ENCODE results near the gene MYNN. TPM values are rescaled to one million over a fixed set of nuclear protein-coding genes. Genes with fewer than 3 reads are reported as not detected.

Gene MYNN
- total RNA-seq, 1 donor from 2014 or later: 14.5 TPM

- Mint-ChIP-seq H3K27ac (no peak overlapping the region), H3K9me3 (peaks cover 22% of the 10 kb centered on the region), H3K27me3 (ENCODE audit: insufficient read depth) (peaks cover 28% of the 10 kb centered on the region), H3K36me3 (ENCODE audit: low read depth) (peaks cover 8% of the 10 kb centered on the region), H3K4me1 (ENCODE audit: low read depth) (peaks cover 14% of the 10 kb centered on the region), H3K4me3 (no peak overlapping the region)
- intact Hi-C loops (cut with micrococcal nuclease): no loop called here
- no peak for DNase-seq (ENCODE audit: low spot score)
Measured at GRCh38 chr3:169818316-169818715, 45.1 kb downstream of the MYNN start.

- Mint-ChIP-seq H3K4me1 (ENCODE audit: low read depth) (no peaks in the 10 kb centered on the region), H3K4me3 (no peak overlapping the region), H3K27ac (no peak overlapping the region), H3K9me3 (no peaks in the 10 kb centered on the region), H3K36me3 (ENCODE audit: low read depth) (no peaks in the 10 kb centered on the region), H3K27me3 (ENCODE audit: insufficient read depth) (peaks cover 28% of the 10 kb centered on the region)
- DNase-seq (ENCODE audit: low spot score): no peak
- intact Hi-C loops (cut with micrococcal nuclease): no loop called here
Measured at GRCh38 chr3:169822091-169822490, 48.9 kb downstream of the MYNN start.

- no peaks in the 10 kb centered on the region for H3K9me3 Mint-ChIP-seq
Measured at GRCh38 chr3:169822540-169822939, 49.3 kb downstream of the MYNN start.

GRCh38 chr3:169822983-169823382, 49.8 kb downstream of the MYNN start:
- no peak overlapping the region for H3K27ac Mint-ChIP-seq
- no peak overlapping the region for H3K4me3 Mint-ChIP-seq
- H3K9me3 Mint-ChIP-seq: no peaks in the 10 kb centered on the region
- intact Hi-C loops (cut with micrococcal nuclease): no loop called here
- H3K27me3 Mint-ChIP-seq (ENCODE audit: insufficient read depth): peaks cover 24% of the 10 kb centered on the region
- no peaks in the 10 kb centered on the region for H3K36me3 Mint-ChIP-seq (ENCODE audit: low read depth)
- no peak for DNase-seq (ENCODE audit: low spot score)
- no peaks in the 10 kb centered on the region for H3K4me1 Mint-ChIP-seq (ENCODE audit: low read depth)

More at GRCh38 chr3:169822540-169822939, 49.3 kb downstream of the MYNN start:
- Mint-ChIP-seq H3K36me3 (ENCODE audit: low read depth) (no peaks in the 10 kb centered on the region), H3K27me3 (ENCODE audit: insufficient read depth) (peaks cover 27% of the 10 kb centered on the region), H3K4me1 (ENCODE audit: low read depth) (no peaks in the 10 kb centered on the region), H3K4me3 (no peak overlapping the region), H3K27ac (no peak overlapping the region)
- intact Hi-C loops (cut with micrococcal nuclease): no loop called here
- no peak for DNase-seq (ENCODE audit: low spot score)

- Mint-ChIP-seq H3K4me3 (no peak overlapping the region), H3K9me3 (no peaks in the 10 kb centered on the region), H3K27me3 (ENCODE audit: insufficient read depth) (peaks cover 7% of the 10 kb centered on the region), H3K4me1 (ENCODE audit: low read depth) (no peaks in the 10 kb centered on the region), H3K27ac (no peak overlapping the region), H3K36me3 (ENCODE audit: low read depth) (no peaks in the 10 kb centered on the region)
- intact Hi-C loops (cut with micrococcal nuclease): no loop called here
- no peak for DNase-seq (ENCODE audit: low spot score)
Measured at GRCh38 chr3:169825316-169825715, 52.1 kb downstream of the MYNN start.

GRCh38 chr3:169827712-169828111, 54.5 kb downstream of the MYNN start:
- H3K9me3 Mint-ChIP-seq: no peaks in the 10 kb centered on the region
- H3K36me3 Mint-ChIP-seq (ENCODE audit: low read depth): no peaks in the 10 kb centered on the region
- intact Hi-C loops (cut with micrococcal nuclease): no loop called here
- H3K4me1 Mint-ChIP-seq (ENCODE audit: low read depth): no peaks in the 10 kb centered on the region
- H3K4me3 Mint-ChIP-seq: no peak overlapping the region
- DNase-seq (ENCODE audit: low spot score): no peak
- no peak overlapping the region for H3K27ac Mint-ChIP-seq
- H3K27me3 Mint-ChIP-seq (ENCODE audit: insufficient read depth): peaks cover 5% of the 10 kb centered on the region

- DNase-seq (ENCODE audit: low spot score): no peak
- intact Hi-C loops (cut with micrococcal nuclease): no loop called here
- no peaks in the 10 kb centered on the region for H3K4me1 Mint-ChIP-seq (ENCODE audit: low read depth)
- H3K27me3 Mint-ChIP-seq (ENCODE audit: insufficient read depth): peaks cover 10% of the 10 kb centered on the region
- H3K9me3 Mint-ChIP-seq: no peaks in the 10 kb centered on the region
- H3K36me3 Mint-ChIP-seq (ENCODE audit: low read depth): no peaks in the 10 kb centered on the region
- H3K4me3 Mint-ChIP-seq: no peak overlapping the region
- H3K27ac Mint-ChIP-seq: no peak overlapping the region
Measured at GRCh38 chr3:169835533-169835932, 62.3 kb downstream of the MYNN start.

GRCh38 chr3:169836078-169836941, 63.1 kb downstream of the MYNN start:
- no peak for DNase-seq (ENCODE audit: low spot score)
- peaks cover 13% of the 10 kb centered on the region for H3K27me3 Mint-ChIP-seq (ENCODE audit: insufficient read depth)
- no peaks in the 10 kb centered on the region for H3K36me3 Mint-ChIP-seq (ENCODE audit: low read depth)
- H3K4me1 Mint-ChIP-seq (ENCODE audit: low read depth): no peaks in the 10 kb centered on the region
- H3K4me3 Mint-ChIP-seq: no peak overlapping the region
- H3K27ac Mint-ChIP-seq: no peak overlapping the region
- intact Hi-C loops (cut with micrococcal nuclease): no loop called here
- H3K9me3 Mint-ChIP-seq: no peaks in the 10 kb centered on the region

GRCh38 chr3:169836942-169837275, 63.7 kb downstream of the MYNN start:
- Mint-ChIP-seq H3K36me3 (ENCODE audit: low read depth) (no peaks in the 10 kb centered on the region), H3K9me3 (no peaks in the 10 kb centered on the region), H3K27ac (no peak overlapping the region), H3K4me3 (no peak overlapping the region), H3K4me1 (ENCODE audit: low read depth) (no peaks in the 10 kb centered on the region), H3K27me3 (ENCODE audit: insufficient read depth) (peaks cover 13% of the 10 kb centered on the region)
- no peak for DNase-seq (ENCODE audit: low spot score)
- intact Hi-C loops (cut with micrococcal nuclease): no loop called here

GRCh38 chr3:169838511-169839030, 65.4 kb downstream of the MYNN start:
- H3K27me3 Mint-ChIP-seq (ENCODE audit: insufficient read depth): peaks cover 13% of the 10 kb centered on the region
- H3K36me3 Mint-ChIP-seq (ENCODE audit: low read depth): no peaks in the 10 kb centered on the region
- intact Hi-C loops (cut with micrococcal nuclease): no loop called here

More at GRCh38 chr3:169838511-169839030, 65.4 kb downstream of the MYNN start:
- Mint-ChIP-seq H3K9me3 (no peaks in the 10 kb centered on the region), H3K4me3 (no peak overlapping the region), H3K27ac (no peak overlapping the region), H3K4me1 (ENCODE audit: low read depth) (no peaks in the 10 kb centered on the region)
- no peak for DNase-seq (ENCODE audit: low spot score)

Other genes starting within 250 kb of the MYNN start
- not detected in 2 replicates for gene MECOM, start 109.7 kb upstream of the MYNN start, total RNA-seq
- gene TERC, start 8.3 kb upstream of the MYNN start, total RNA-seq: 3.1 and 3.4 TPM in 2 replicates
- gene ACTRT3, start 3.8 kb upstream of the MYNN start, total RNA-seq: 1.1 and 1.3 TPM in 2 replicates
- gene LRRIQ4, start 39.5 kb downstream of the MYNN start, total RNA-seq: 0.10 and 0.12 TPM in 2 replicates
- gene LRRC34, start 39.5 kb downstream of the MYNN start, total RNA-seq: 2.8 and 2.9 TPM in 2 replicates
- gene LRRC31, start 96.5 kb downstream of the MYNN start, total RNA-seq: not detected in 2 replicates
- not detected in 2 replicates for gene SAMD7, start 138.2 kb downstream of the MYNN start, total RNA-seq
- 75.4 and 85.7 TPM in 2 replicates for gene SEC62, start 193.4 kb downstream of the MYNN start, total RNA-seq